ENCODE results near the gene NDUFV3. TPM values are rescaled to one million over a fixed set of nuclear protein-coding genes. Genes with fewer than 3 reads are reported as not detected.

NDUFV3 gene
- total RNA-seq, 2 experiments from 2014 or later, result 23.1 to 29.4 TPM

DNA sequence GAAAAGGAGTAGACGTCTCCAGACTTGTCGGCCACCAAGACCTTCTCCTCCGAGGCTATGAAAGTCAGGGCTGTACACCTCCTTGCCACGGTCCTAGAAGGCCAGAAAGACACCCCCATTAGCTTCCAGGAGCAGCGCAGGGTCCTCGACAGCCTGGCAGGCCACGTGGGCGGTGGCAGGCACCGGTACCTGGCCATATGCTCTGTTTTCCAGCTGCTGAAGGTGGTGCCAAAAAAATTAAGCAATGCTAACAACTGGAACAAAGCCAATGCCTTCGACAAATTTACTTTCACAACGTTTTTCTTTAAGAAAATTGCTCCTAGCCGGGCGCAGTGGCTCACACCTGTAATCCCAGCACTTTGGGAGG lies 29.6 kb upstream of the NDUFV3 start:
- Histone ChIP-seq H3K36me3 (ENCODE audit: insufficient read depth, low read length) (peaks cover 93% of the 10 kb centered on the region), H3K4me1 (ENCODE audit: insufficient read depth, low read length, poor library complexity, severe bottlenecking) (no peaks in the 10 kb centered on the region), H3K9me2 (ENCODE audit: insufficient read depth, low read length) (no peaks in the 10 kb centered on the region), H4K20me1 (ENCODE audit: insufficient read depth, low read length) (peaks cover 12% of the 10 kb centered on the region; the same call in 1 of the 2 replicates), H3K4me3 (ENCODE audit: low read depth, low read length, poor library complexity, severe bottlenecking) (no peak overlapping the region), H2AFZ (ENCODE audit: low read length) (no peak overlapping the region), H3K9me3 (ENCODE audit: low read length) (no peaks in the 10 kb centered on the region), H3K27ac (ENCODE audit: low read depth, low read length, poor library complexity, severe bottlenecking) (no peak overlapping the region), H3K79me2 (ENCODE audit: insufficient read depth, low read depth, low read length) (peaks cover 43% of the 10 kb centered on the region), H3K4me2 (ENCODE audit: low read length) (no peak overlapping the region)
- DNase-seq (ENCODE audit: low spot score), result no peak
- CTCF ChIA-PET (ENCODE audit: unreplicated experiment), result no interaction called here
- intact Hi-C loops (cut with micrococcal nuclease; ENCODE audit: unreplicated experiment), result no loop called here
- BruUV-seq (replicated peaks), result no TSS peak
- TF ChIP-seq, protein P1, sequence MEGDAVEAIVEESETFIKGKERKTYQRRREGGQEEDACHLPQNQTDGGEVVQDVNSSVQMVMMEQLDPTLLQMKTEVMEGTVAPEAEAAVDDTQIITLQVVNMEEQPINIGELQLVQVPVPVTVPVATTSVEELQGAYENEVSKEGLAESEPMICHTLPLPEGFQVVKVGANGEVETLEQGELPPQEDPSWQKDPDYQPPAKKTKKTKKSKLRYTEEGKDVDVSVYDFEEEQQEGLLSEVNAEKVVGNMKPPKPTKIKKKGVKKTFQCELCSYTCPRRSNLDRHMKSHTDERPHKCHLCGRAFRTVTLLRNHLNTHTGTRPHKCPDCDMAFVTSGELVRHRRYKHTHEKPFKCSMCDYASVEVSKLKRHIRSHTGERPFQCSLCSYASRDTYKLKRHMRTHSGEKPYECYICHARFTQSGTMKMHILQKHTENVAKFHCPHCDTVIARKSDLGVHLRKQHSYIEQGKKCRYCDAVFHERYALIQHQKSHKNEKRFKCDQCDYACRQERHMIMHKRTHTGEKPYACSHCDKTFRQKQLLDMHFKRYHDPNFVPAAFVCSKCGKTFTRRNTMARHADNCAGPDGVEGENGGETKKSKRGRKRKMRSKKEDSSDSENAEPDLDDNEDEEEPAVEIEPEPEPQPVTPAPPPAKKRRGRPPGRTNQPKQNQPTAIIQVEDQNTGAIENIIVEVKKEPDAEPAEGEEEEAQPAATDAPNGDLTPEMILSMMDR (conservative IDR thresholded peaks at IDR 0.05; ENCODE audit: low read length), result no peak
- no peak for TF ChIP-seq EZH2phosphoT487 (IDR thresholded peaks at IDR 0.05; ENCODE audit: borderline replicate concordance, low read depth, low read length)
- POLR2A ChIA-PET, result no interaction called here

DNA sequence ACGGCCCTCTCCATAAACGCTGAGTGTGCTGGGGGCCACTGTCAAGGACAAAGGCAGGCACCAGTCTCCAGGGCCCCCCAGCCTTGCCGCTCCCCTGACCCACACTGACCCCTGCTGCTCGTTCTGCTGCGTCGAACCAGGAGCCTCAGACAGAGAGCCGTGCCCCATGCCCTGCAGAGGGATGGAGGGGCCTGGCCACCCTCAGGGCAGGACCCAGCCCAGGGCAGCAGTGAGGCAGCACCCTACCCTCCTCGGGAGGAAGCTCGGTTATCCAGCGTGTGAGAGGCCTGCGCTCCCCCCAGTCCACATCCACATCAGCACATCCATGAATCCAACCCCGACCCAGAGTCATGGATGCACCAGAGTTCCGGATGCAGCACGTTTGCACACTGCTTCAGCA lies 28.8 kb upstream of the NDUFV3 start:
- no peak overlapping the region for H2AFZ ChIP-seq (ENCODE audit: low read length)
- no peak overlapping the region for H3K4me2 ChIP-seq (ENCODE audit: low read length)
- no peak overlapping the region for H3K27ac ChIP-seq (ENCODE audit: low read depth, low read length, poor library complexity, severe bottlenecking)
- BruUV-seq (replicated peaks), result no TSS peak
- ChIA-PET POLR2A (no interaction called here), CTCF (ENCODE audit: unreplicated experiment) (no interaction called here)
- no peaks in the 10 kb centered on the region for H3K9me3 ChIP-seq (ENCODE audit: low read length)
- H4K20me1 ChIP-seq (ENCODE audit: insufficient read depth, low read length), result peaks cover 12% of the 10 kb centered on the region; the same call in 1 of the 2 replicates
- intact Hi-C loops (cut with micrococcal nuclease; ENCODE audit: unreplicated experiment), result no loop called here
- no peak for DNase-seq (ENCODE audit: low spot score)
- no peaks in the 10 kb centered on the region for H3K9me2 ChIP-seq (ENCODE audit: insufficient read depth, low read length)
- TF ChIP-seq EZH2phosphoT487 (IDR thresholded peaks at IDR 0.05; ENCODE audit: borderline replicate concordance, low read depth, low read length), result no peak
- H3K79me2 ChIP-seq (ENCODE audit: insufficient read depth, low read depth, low read length), result peaks cover 50% of the 10 kb centered on the region
- no peaks in the 10 kb centered on the region for H3K4me1 ChIP-seq (ENCODE audit: insufficient read depth, low read length, poor library complexity, severe bottlenecking)
- H3K36me3 ChIP-seq (ENCODE audit: insufficient read depth, low read length), result peaks cover 93% of the 10 kb centered on the region
- no peak overlapping the region for H3K4me3 ChIP-seq (ENCODE audit: low read depth, low read length, poor library complexity, severe bottlenecking)

DNA sequence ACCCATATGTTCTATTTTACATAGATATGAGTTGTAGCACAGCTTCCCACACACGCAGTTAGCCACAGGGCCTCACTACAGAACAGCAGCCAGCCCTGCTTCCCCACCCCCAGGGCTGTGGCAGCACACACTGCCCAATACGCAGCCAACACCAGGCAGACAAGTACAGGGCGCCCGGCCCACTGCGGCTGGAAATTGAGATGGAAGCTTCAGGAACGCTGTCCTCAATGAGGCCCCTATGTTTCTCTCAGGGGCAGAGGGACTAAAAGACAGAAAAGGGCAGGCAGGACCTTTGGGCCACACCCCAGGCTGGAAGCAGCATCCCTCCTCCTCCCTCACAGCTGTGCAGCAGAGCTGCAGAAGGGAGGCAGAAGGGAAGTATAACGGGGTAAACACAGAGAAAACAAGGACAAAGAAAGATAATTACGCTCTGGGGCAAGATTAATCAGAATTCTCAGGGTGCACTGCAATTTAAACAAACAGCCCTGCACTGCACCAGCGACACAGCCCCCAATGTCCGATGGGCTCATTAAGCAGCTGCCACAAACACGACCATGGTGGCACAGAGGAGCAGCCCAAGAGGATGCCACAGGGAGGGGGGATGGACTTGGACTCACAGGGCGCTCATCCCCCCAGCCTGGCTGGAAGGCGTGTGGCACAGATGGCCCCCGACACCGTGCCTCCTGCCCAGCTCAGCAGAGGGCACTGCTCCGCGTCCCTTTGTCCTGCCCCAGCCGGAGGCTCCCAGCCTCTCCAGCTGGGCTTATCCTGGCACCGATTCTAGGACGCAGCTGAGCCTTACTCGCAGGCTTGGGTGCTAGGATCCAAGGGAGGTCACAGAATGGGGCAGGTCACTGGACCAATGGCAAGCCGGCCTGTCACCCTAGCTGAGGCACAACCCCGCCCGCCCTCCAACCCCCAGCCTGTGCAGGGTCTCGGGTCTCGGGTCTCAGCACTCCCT lies 28.0 kb upstream of the NDUFV3 start:
- Histone ChIP-seq H2AFZ (ENCODE audit: low read length) (no peak overlapping the region), H3K4me2 (ENCODE audit: low read length) (no peak overlapping the region), H3K9me3 (ENCODE audit: low read length) (no peaks in the 10 kb centered on the region), H3K9me2 (ENCODE audit: insufficient read depth, low read length) (no peaks in the 10 kb centered on the region), H4K20me1 (ENCODE audit: insufficient read depth, low read length) (peaks cover 12% of the 10 kb centered on the region; the same call in 1 of the 2 replicates), H3K4me1 (ENCODE audit: insufficient read depth, low read length, poor library complexity, severe bottlenecking) (no peaks in the 10 kb centered on the region), H3K36me3 (ENCODE audit: insufficient read depth, low read length) (peaks cover 93% of the 10 kb centered on the region), H3K79me2 (ENCODE audit: insufficient read depth, low read depth, low read length) (peaks cover 52% of the 10 kb centered on the region), H3K27ac (ENCODE audit: low read depth, low read length, poor library complexity, severe bottlenecking) (no peak overlapping the region), H3K4me3 (ENCODE audit: low read depth, low read length, poor library complexity, severe bottlenecking) (no peak overlapping the region)
- intact Hi-C loops (cut with micrococcal nuclease; ENCODE audit: unreplicated experiment), result no loop called here
- no TSS peak for BruUV-seq (replicated peaks)
- POLR2A ChIA-PET, result no interaction called here
- no peak for DNase-seq (ENCODE audit: low spot score)
- TF ChIP-seq EZH2phosphoT487 (IDR thresholded peaks at IDR 0.05; ENCODE audit: borderline replicate concordance, low read depth, low read length), result no peak
- TF ChIP-seq, protein P1 (conservative IDR thresholded peaks at IDR 0.05; ENCODE audit: low read length), result no peak
- CTCF ChIA-PET (ENCODE audit: unreplicated experiment), result no interaction called here
